Endothelial cell of umbilical vein (primary cell): ENCODE measurements around the gene SLC16A5. TPM values are rescaled to one million over a fixed set of nuclear protein-coding genes. Genes with fewer than 3 reads are reported as not detected.

Source experiments
- BruUV-seq: library from RNA; stranded (reverse); fragments of 400-500 nt; replicated peaks from 2 replicates; lab custom pipeline; 2021; lab: Mats Ljungman, UMichigan
- CTCF ChIA-PET: fragments of 300-600, 350-600 bp; sonication (Branson Sonifier 250); formaldehyde crosslinking; loops from one replicate; lab custom pipeline; 2021; ENCODE audit warnings: antibody characterized with exemption, inconsistent platforms; lab: Charles Lee
- POLR2A ChIA-PET: fragments of 300-600, 350-600 bp; sonication (Branson Sonifier 250); formaldehyde crosslinking; loops from one replicate; lab custom pipeline; 2021; ENCODE audit warnings: antibody characterized with exemption, inconsistent platforms; lab: Charles Lee
- DNase-seq: peaks from one replicate; pipeline ENCODE4 v3.0.0-alpha.2; 2011; ENCODE audit warnings: low read depth, low spot score
- FAIRE-seq: peaks from 2 replicates; lab custom pipeline; 2011; peaks lifted over from hg19 to GRCh38; lab: Jason Lieb, UNC
- H2AFZ ChIP-seq: 2 replicates; pipeline ENCODE4 v1.6.0; 2012; ENCODE audit warnings: low read depth, low read length, control low read depth, inconsistent platforms
- H3K27ac ChIP-seq: 2 replicates; pipeline ENCODE4 v1.5.1; 2011; ENCODE audit warnings: low read depth, mild to moderate bottlenecking, control low read depth, low read length, moderate library complexity; ENCODE audit not compliant: insufficient read depth
- H3K27me3 ChIP-seq, 2 experiments: 2 replicates each; pipeline versions ENCODE4 v1.6.0 to v1.6.1; 2011; ENCODE audit warnings: low read length in 2 of 2, mixed read lengths in 1 of 2; ENCODE audit not compliant: control insufficient read depth in 2 of 2, insufficient read depth in 2 of 2
- H3K36me3 ChIP-seq, 2 experiments: 2 replicates in 1 of 2; 3 replicates in 1 of 2; pipeline ENCODE4 v1.5.1; 2011; ENCODE audit warnings: low read length in 2 of 2, mild to moderate bottlenecking in 1 of 2, moderate library complexity in 1 of 2; ENCODE audit not compliant: control insufficient read depth in 2 of 2, insufficient read depth in 2 of 2; ENCODE audit errors: extremely low read depth in 1 of 2
- H3K4me1 ChIP-seq: 3 replicates; pipeline ENCODE4 v1.5.1; 2011; ENCODE audit warnings: mild to moderate bottlenecking, low read length; ENCODE audit not compliant: control insufficient read depth, insufficient read depth; ENCODE audit errors: extremely low read depth
- H3K4me2 ChIP-seq: 2 replicates; pipeline ENCODE4 v1.6.1; 2011; ENCODE audit warnings: low read length, control low read depth, mixed read lengths; ENCODE audit not compliant: insufficient read depth
- H3K4me3 ChIP-seq, 3 experiments: fragments of 200-600 bp in 1 of 3; sonication (generic), shearing (Covaris generic) in 1 of 3; replicated peaks in 1 of 3; 2 replicates each; pipeline ENCODE4 v1.5.1; 2011 to 2016; ENCODE audit warnings: control low read depth in 3 of 3, low read length in 3 of 3, mild to moderate bottlenecking in 2 of 3, inconsistent platforms in 1 of 3, low read depth in 1 of 3, moderate library complexity in 1 of 3; ENCODE audit not compliant: insufficient read depth in 1 of 3
- H3K79me2 ChIP-seq: 2 replicates; pipeline ENCODE4 v1.6.0; 2012; ENCODE audit warnings: low read length, inconsistent platforms; ENCODE audit not compliant: control insufficient read depth, insufficient read depth
- H3K9ac ChIP-seq: replicated peaks from 2 replicates; pipeline ENCODE3; 2011; ENCODE audit warnings: low read length, control low read depth; ENCODE audit not compliant: insufficient read depth; ENCODE audit errors: extremely low read depth
- H3K9me1 ChIP-seq: replicated peaks from 3 replicates; pipeline ENCODE4 v1.6.0; 2011; ENCODE audit warnings: mild to moderate bottlenecking, low read length; ENCODE audit not compliant: control insufficient read depth, insufficient read depth; ENCODE audit errors: extremely low read depth
- H3K9me3 ChIP-seq: replicated peaks from 2 replicates; pipeline ENCODE4 v1.5.1; 2012; ENCODE audit warnings: low read length, inconsistent platforms; ENCODE audit not compliant: control insufficient read depth, insufficient read depth
- H4K20me1 ChIP-seq: replicated peaks from 2 replicates; pipeline ENCODE3; 2011; ENCODE audit warnings: mild to moderate bottlenecking, low read length; ENCODE audit not compliant: control insufficient read depth, insufficient read depth; ENCODE audit errors: extremely low read depth
- EZH2 ChIP-seq: IDR thresholded peaks from 2 replicates; pipeline ENCODE4 v1.6.1; 2012; ENCODE audit warnings: borderline replicate concordance, low read depth, mild to moderate bottlenecking, moderate library complexity, low read length, inconsistent platforms; ENCODE audit not compliant: severe bottlenecking
- FOS ChIP-seq: IDR thresholded peaks from 2 replicates; pipeline ENCODE4 v1.6.1; 2011; ENCODE audit warnings: mild to moderate bottlenecking, low read length, moderate library complexity, borderline replicate concordance; ENCODE audit not compliant: insufficient read depth
- GATA2 ChIP-seq: IDR thresholded peaks from 2 replicates; pipeline ENCODE4 v1.7.0; 2011; ENCODE audit warnings: low read depth, mild to moderate bottlenecking, moderate library complexity, mixed read lengths, low read length; ENCODE audit not compliant: insufficient read length, insufficient read depth
- JUN ChIP-seq: IDR thresholded peaks from 2 replicates; pipeline ENCODE4 v1.6.1; 2011; ENCODE audit warnings: borderline replicate concordance, low read depth; ENCODE audit not compliant: insufficient read length, insufficient read depth
- MAX ChIP-seq: IDR thresholded peaks from 2 replicates; pipeline ENCODE4 v1.6.1; 2011; ENCODE audit not compliant: insufficient read depth, insufficient read length
- MYC ChIP-seq: IDR thresholded peaks from one replicate; pipeline ENCODE4 v1.6.1; 2011; ENCODE audit warnings: mild to moderate bottlenecking, low read depth, low read length
- POLR2A ChIP-seq: IDR thresholded peaks from 2 replicates; pipeline ENCODE4 v1.6.1; 2012; ENCODE audit warnings: low read depth, mild to moderate bottlenecking, control low read depth, low read length
- POLR2AphosphoS5 ChIP-seq: IDR thresholded peaks from 2 replicates; pipeline ENCODE4 v1.6.1; 2012; ENCODE audit warnings: low read depth, mild to moderate bottlenecking, control low read depth, low read length, moderate library complexity; ENCODE audit not compliant: insufficient read depth
- dilution Hi-C: fragments of 300-500 bp; cut with MboI; formaldehyde crosslinking; loops from one replicate; pipeline ENCODE4 v1.15.0; 2019; ENCODE audit warnings: low sequenced_read_pairs; ENCODE audit not compliant: extremely low pct_ligation_motif_present
- intact Hi-C: fragments of 100-400 bp; cut with micrococcal nuclease; formaldehyde crosslinking; loops from one replicate; pipeline ENCODE4 v1.10.0; 2022
- polyA plus RNA-seq, 4 experiments: library from polyadenylated mRNA; depleted of rRNA in 3 of 4; stranded (reverse) in 3 of 4; unstranded in 1 of 4; fragments of >200 nt; gene quantifications; 2 replicates each; pipeline versions ENCODE4 v1.2.1 to v1.2.3, GENCODE V29; 2011 to 2012; ENCODE audit warnings: missing spikeins in 1 of 4
- total RNA-seq: library from RNA; stranded (reverse); gene quantifications from 2 replicates; pipeline ENCODE4 v1.2.3, GENCODE V29; 2021
- TF ChIP-seq, protein P1 (sequence below), 2 donors: IDR thresholded peaks; 1 replicate in 1 of 2; 2 replicates in 1 of 2; pipeline ENCODE4 v1.5.1; 2011; ENCODE audit warnings: low read length in 2 of 2, mild to moderate bottlenecking in 2 of 2, moderate library complexity in 2 of 2, control low read depth in 1 of 2, inconsistent platforms in 1 of 2, low read depth in 1 of 2; ENCODE audit not compliant: insufficient read depth in 1 of 2; ENCODE audit errors: extremely low read depth in 1 of 2

SLC16A5 gene
- total and polyA plus RNA-seq, 2 donors (not counting 3 experiments of a cell fraction or from before 2014, with no cell fraction given), result 16.4 to 23.3 TPM

DNA sequence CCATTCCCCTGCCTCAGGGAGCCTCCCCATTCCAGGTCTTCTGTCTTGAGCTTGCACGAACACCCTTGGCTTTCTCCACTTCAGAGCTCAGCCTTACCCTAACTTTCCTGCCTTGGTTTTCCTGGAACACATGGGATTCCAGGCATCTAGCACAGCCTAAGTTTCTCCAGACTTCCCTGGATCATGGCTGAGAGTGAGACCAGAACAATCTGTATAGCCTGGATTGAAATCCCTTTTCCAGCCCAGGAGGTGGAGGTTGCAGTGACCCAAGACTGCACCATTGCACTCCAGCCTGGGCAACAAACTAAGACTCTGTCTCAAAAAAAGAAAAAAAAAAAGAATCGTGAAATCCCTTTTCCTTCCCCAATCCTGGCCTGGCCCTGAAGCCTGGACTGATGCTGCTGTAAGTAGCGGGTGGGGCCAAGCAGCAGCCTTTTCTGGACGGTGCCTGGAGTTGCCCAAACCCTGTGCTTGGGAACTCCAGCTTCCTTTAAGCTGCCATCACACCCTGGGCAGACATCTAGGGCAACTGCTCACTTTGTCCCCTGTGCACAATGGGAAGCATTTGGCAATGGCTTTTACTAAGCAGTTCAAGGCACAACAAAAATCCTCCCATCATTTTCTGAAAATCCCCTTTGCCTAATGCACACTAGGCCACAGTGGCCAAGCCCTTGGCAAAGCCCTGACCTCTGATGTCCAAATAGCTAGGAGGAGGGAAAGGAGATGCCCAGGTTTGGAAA lies 12.0 kb upstream of the SLC16A5 start:
- POLR2A ChIA-PET, result interaction anchor here (0.6 kb wide), 1 partner anchor 34 kb away, joined by 3 read pairs; the partner anchor contains the start of gene ARMC7
- CTCF ChIA-PET, result interaction anchor here (0.6 to 3.5 kb wide), 10 partner anchors 10 to 85 kb away, joined by 3 to 15 read pairs (median 4); partner anchors contain the start of gene ARMC7
- H3K27me3 ChIP-seq, result no peaks in the 10 kb centered on the region
- BruUV-seq, result no TSS peak
- no peaks in the 10 kb centered on the region for H3K36me3 ChIP-seq
- TF ChIP-seq POLR2AphosphoS5 (no peak), EZH2 (no peak), MYC (no peak), FOS (no peak), MAX (no peak), GATA2 (no peak), POLR2A (no peak), JUN (no peak)
- TF ChIP-seq, protein P1, sequence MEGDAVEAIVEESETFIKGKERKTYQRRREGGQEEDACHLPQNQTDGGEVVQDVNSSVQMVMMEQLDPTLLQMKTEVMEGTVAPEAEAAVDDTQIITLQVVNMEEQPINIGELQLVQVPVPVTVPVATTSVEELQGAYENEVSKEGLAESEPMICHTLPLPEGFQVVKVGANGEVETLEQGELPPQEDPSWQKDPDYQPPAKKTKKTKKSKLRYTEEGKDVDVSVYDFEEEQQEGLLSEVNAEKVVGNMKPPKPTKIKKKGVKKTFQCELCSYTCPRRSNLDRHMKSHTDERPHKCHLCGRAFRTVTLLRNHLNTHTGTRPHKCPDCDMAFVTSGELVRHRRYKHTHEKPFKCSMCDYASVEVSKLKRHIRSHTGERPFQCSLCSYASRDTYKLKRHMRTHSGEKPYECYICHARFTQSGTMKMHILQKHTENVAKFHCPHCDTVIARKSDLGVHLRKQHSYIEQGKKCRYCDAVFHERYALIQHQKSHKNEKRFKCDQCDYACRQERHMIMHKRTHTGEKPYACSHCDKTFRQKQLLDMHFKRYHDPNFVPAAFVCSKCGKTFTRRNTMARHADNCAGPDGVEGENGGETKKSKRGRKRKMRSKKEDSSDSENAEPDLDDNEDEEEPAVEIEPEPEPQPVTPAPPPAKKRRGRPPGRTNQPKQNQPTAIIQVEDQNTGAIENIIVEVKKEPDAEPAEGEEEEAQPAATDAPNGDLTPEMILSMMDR (IDR thresholded peaks at IDR 0.05; ENCODE audit: extremely low read depth in 1 of 2, insufficient read depth in 1 of 2, low read depth in 1 of 2, low read length in 2 of 2), result no peak
- DNase-seq (no peak), FAIRE-seq (no peak)
- H2AFZ ChIP-seq, result no peak overlapping the region
- no peak overlapping the region for H3K4me2 ChIP-seq
- no peak overlapping the region for H3K9ac ChIP-seq
- no peak overlapping the region for H3K4me3 ChIP-seq
- no peak overlapping the region for H3K27ac ChIP-seq
- intact Hi-C loops, result loop anchor here (2.0 kb wide), 1 partner anchor 29 kb away; no protein-coding TSS in a partner anchor
- no peaks in the 10 kb centered on the region for H4K20me1 ChIP-seq
- H3K4me1 ChIP-seq, result peaks cover 16% of the 10 kb centered on the region
- no peaks in the 10 kb centered on the region for H3K9me3 ChIP-seq
- dilution Hi-C loops, result no loop called here
- no peaks in the 10 kb centered on the region for H3K79me2 ChIP-seq
- no peaks in the 10 kb centered on the region for H3K9me1 ChIP-seq
